DMS 273 treated with DMSO at 0.1 percent for 48 hours (cell line): Measurements from ENCODE around the gene AGAP1.

Source experiments
- DNase-seq: peaks from one replicate; lab custom pipeline; 2025; lab: John Stamatoyannopoulos, UW

The AGAP1 gene

GRCh38 chr2:236106761-236107160 is 612.9 kb downstream of the AGAP1 start:
- DNase-seq, result no peak

- DNase-seq, result no peak
These were observed 613.7 kb downstream of the AGAP1 start for GRCh38 chr2:236107536-236107935.

GRCh38 chr2:236107942-236108625 is 614.2 kb downstream of the AGAP1 start:
- no peak for DNase-seq

- DNase-seq, result no peak
These were observed 615.2 kb downstream of the AGAP1 start for GRCh38 chr2:236109061-236109460.

GRCh38 chr2:236109473-236109872 is 615.6 kb downstream of the AGAP1 start:
- no peak for DNase-seq

- no peak for DNase-seq
These were observed 618.6 kb downstream of the AGAP1 start for GRCh38 chr2:236112466-236112865.

- no peak for DNase-seq
These were observed 619.6 kb downstream of the AGAP1 start for GRCh38 chr2:236113425-236113824.

GRCh38 chr2:236113948-236114347 is 620.1 kb downstream of the AGAP1 start:
- no peak for DNase-seq

GRCh38 chr2:236114959-236115358 is 621.1 kb downstream of the AGAP1 start:
- DNase-seq, result no peak

GRCh38 chr2:236117401-236117800 is 623.6 kb downstream of the AGAP1 start:
- DNase-seq, result no peak

GRCh38 chr2:236117861-236118269 is 624.0 kb downstream of the AGAP1 start:
- no peak for DNase-seq

- DNase-seq, result no peak
These were observed 625.2 kb downstream of the AGAP1 start for GRCh38 chr2:236119003-236119402.

- no peak for DNase-seq
These were observed 625.6 kb downstream of the AGAP1 start for GRCh38 chr2:236119476-236119875.

GRCh38 chr2:236120141-236120601 is 626.3 kb downstream of the AGAP1 start:
- DNase-seq, result no peak

GRCh38 chr2:236120829-236121228 is 627.0 kb downstream of the AGAP1 start:
- no peak for DNase-seq

- no peak for DNase-seq
These were observed 627.7 kb downstream of the AGAP1 start for GRCh38 chr2:236121546-236121945.

GRCh38 chr2:236122236-236122635 is 628.4 kb downstream of the AGAP1 start:
- no peak for DNase-seq

GRCh38 chr2:236123716-236124115 is 629.9 kb downstream of the AGAP1 start:
- DNase-seq, result no peak

- DNase-seq, result no peak
These were observed 630.5 kb downstream of the AGAP1 start for GRCh38 chr2:236124182-236124893.

GRCh38 chr2:236125541-236125940 is 631.7 kb downstream of the AGAP1 start:
- no peak for DNase-seq

- no peak for DNase-seq
These were observed 633.2 kb downstream of the AGAP1 start for GRCh38 chr2:236127010-236127409.

- no peak for DNase-seq
These were observed 634.5 kb downstream of the AGAP1 start for GRCh38 chr2:236128321-236128720.

GRCh38 chr2:236129935-236130334 is 636.1 kb downstream of the AGAP1 start:
- no peak for DNase-seq
